Measurements from ENCODE around the gene TACC2.

The TACC2 gene

GRCh38 chr10:122030200-122030552, 41.2 kb downstream of the TACC2 start:
- no peak overlapping the region for H3K27ac Mint-ChIP-seq
- peaks cover 9% of the 10 kb centered on the region for H3K27me3 Mint-ChIP-seq
- H3K36me3 Mint-ChIP-seq (ENCODE audit: low read depth) = no peaks in the 10 kb centered on the region
- no peaks in the 10 kb centered on the region for H3K9me3 Mint-ChIP-seq
- H3K4me3 Mint-ChIP-seq = no peak overlapping the region
- H3K4me1 Mint-ChIP-seq (ENCODE audit: low read depth) = no peaks in the 10 kb centered on the region

- Mint-ChIP-seq H3K9me3 (no peaks in the 10 kb centered on the region), H3K27me3 (peaks cover 15% of the 10 kb centered on the region), H3K4me1 (ENCODE audit: low read depth) (no peaks in the 10 kb centered on the region), H3K36me3 (ENCODE audit: low read depth) (no peaks in the 10 kb centered on the region), H3K27ac (no peak overlapping the region), H3K4me3 (no peak overlapping the region)
Observed at GRCh38 chr10:122033224-122033926, 44.4 kb downstream of the TACC2 start.

- Mint-ChIP-seq H3K27me3 (peaks cover 15% of the 10 kb centered on the region), H3K4me1 (ENCODE audit: low read depth) (no peaks in the 10 kb centered on the region), H3K9me3 (no peaks in the 10 kb centered on the region), H3K27ac (no peak overlapping the region), H3K36me3 (ENCODE audit: low read depth) (no peaks in the 10 kb centered on the region), H3K4me3 (no peak overlapping the region)
Observed at GRCh38 chr10:122034149-122034756, 45.3 kb downstream of the TACC2 start.

GRCh38 chr10:122040786-122041185, 51.8 kb downstream of the TACC2 start:
- H3K4me1 Mint-ChIP-seq (ENCODE audit: low read depth) = no peaks in the 10 kb centered on the region
- no peak overlapping the region for H3K27ac Mint-ChIP-seq
- no peaks in the 10 kb centered on the region for H3K36me3 Mint-ChIP-seq (ENCODE audit: low read depth)
- no peaks in the 10 kb centered on the region for H3K9me3 Mint-ChIP-seq
- H3K27me3 Mint-ChIP-seq = peaks cover 14% of the 10 kb centered on the region
- H3K4me3 Mint-ChIP-seq = no peak overlapping the region

GRCh38 chr10:122042836-122043235, 53.9 kb downstream of the TACC2 start:
- no peaks in the 10 kb centered on the region for H3K4me1 Mint-ChIP-seq (ENCODE audit: low read depth)
- peaks cover 13% of the 10 kb centered on the region for H3K27me3 Mint-ChIP-seq
- no peaks in the 10 kb centered on the region for H3K36me3 Mint-ChIP-seq (ENCODE audit: low read depth)
- no peak overlapping the region for H3K4me3 Mint-ChIP-seq
- no peak overlapping the region for H3K27ac Mint-ChIP-seq
- no peaks in the 10 kb centered on the region for H3K9me3 Mint-ChIP-seq

GRCh38 chr10:122044045-122044661, 55.2 kb downstream of the TACC2 start:
- no peak overlapping the region for H3K27ac Mint-ChIP-seq
- H3K36me3 Mint-ChIP-seq (ENCODE audit: low read depth) = no peaks in the 10 kb centered on the region
- no peak overlapping the region for H3K4me3 Mint-ChIP-seq
- no peaks in the 10 kb centered on the region for H3K9me3 Mint-ChIP-seq
- no peaks in the 10 kb centered on the region for H3K4me1 Mint-ChIP-seq (ENCODE audit: low read depth)
- H3K27me3 Mint-ChIP-seq = peaks cover 14% of the 10 kb centered on the region

- Mint-ChIP-seq H3K4me1 (ENCODE audit: low read depth) (no peaks in the 10 kb centered on the region), H3K27ac (no peak overlapping the region), H3K9me3 (no peaks in the 10 kb centered on the region), H3K27me3 (peaks cover 14% of the 10 kb centered on the region), H3K36me3 (ENCODE audit: low read depth) (no peaks in the 10 kb centered on the region), H3K4me3 (no peak overlapping the region)
Observed at GRCh38 chr10:122044713-122045112, 55.8 kb downstream of the TACC2 start.

- no peaks in the 10 kb centered on the region for H3K9me3 Mint-ChIP-seq
Observed at GRCh38 chr10:122045212-122045611, 56.2 kb downstream of the TACC2 start.

GRCh38 chr10:122047560-122047959, 58.6 kb downstream of the TACC2 start:
- Mint-ChIP-seq H3K9me3 (no peaks in the 10 kb centered on the region), H3K27ac (no peak overlapping the region), H3K4me1 (ENCODE audit: low read depth) (no peaks in the 10 kb centered on the region)

More at GRCh38 chr10:122045212-122045611, 56.2 kb downstream of the TACC2 start:
- peaks cover 14% of the 10 kb centered on the region for H3K27me3 Mint-ChIP-seq
- H3K27ac Mint-ChIP-seq = no peak overlapping the region
- no peaks in the 10 kb centered on the region for H3K4me1 Mint-ChIP-seq (ENCODE audit: low read depth)
- no peaks in the 10 kb centered on the region for H3K36me3 Mint-ChIP-seq (ENCODE audit: low read depth)
- H3K4me3 Mint-ChIP-seq = no peak overlapping the region

GRCh38 chr10:122049076-122049475, 60.1 kb downstream of the TACC2 start:
- peaks cover 14% of the 10 kb centered on the region for H3K27me3 Mint-ChIP-seq
- H3K27ac Mint-ChIP-seq = no peak overlapping the region
- H3K36me3 Mint-ChIP-seq (ENCODE audit: low read depth) = no peaks in the 10 kb centered on the region
- H3K4me3 Mint-ChIP-seq = no peak overlapping the region
- peaks cover 3% of the 10 kb centered on the region for H3K9me3 Mint-ChIP-seq
- H3K4me1 Mint-ChIP-seq (ENCODE audit: low read depth) = no peaks in the 10 kb centered on the region

More at GRCh38 chr10:122047560-122047959, 58.6 kb downstream of the TACC2 start:
- Mint-ChIP-seq H3K36me3 (ENCODE audit: low read depth) (no peaks in the 10 kb centered on the region), H3K4me3 (no peak overlapping the region), H3K27me3 (peaks cover 14% of the 10 kb centered on the region)

- H3K27me3 Mint-ChIP-seq = peaks cover 9% of the 10 kb centered on the region
- H3K9me3 Mint-ChIP-seq = peaks cover 6% of the 10 kb centered on the region
- no peaks in the 10 kb centered on the region for H3K4me1 Mint-ChIP-seq (ENCODE audit: low read depth)
- H3K4me3 Mint-ChIP-seq = no peak overlapping the region
- H3K36me3 Mint-ChIP-seq (ENCODE audit: low read depth) = no peaks in the 10 kb centered on the region
- no peak overlapping the region for H3K27ac Mint-ChIP-seq
Observed at GRCh38 chr10:122050311-122050710, 61.3 kb downstream of the TACC2 start.

GRCh38 chr10:122050811-122051210, 61.8 kb downstream of the TACC2 start:
- H3K27ac Mint-ChIP-seq = no peak overlapping the region
- H3K9me3 Mint-ChIP-seq = peaks cover 7% of the 10 kb centered on the region
- H3K4me1 Mint-ChIP-seq (ENCODE audit: low read depth) = no peaks in the 10 kb centered on the region

GRCh38 chr10:122051609-122052385, 62.8 kb downstream of the TACC2 start:
- Mint-ChIP-seq H3K27me3 (peaks cover 9% of the 10 kb centered on the region), H3K4me3 (no peak overlapping the region), H3K27ac (no peak overlapping the region), H3K9me3 (peaks cover 7% of the 10 kb centered on the region), H3K36me3 (ENCODE audit: low read depth) (no peaks in the 10 kb centered on the region), H3K4me1 (ENCODE audit: low read depth) (no peaks in the 10 kb centered on the region)

More at GRCh38 chr10:122050811-122051210, 61.8 kb downstream of the TACC2 start:
- peaks cover 9% of the 10 kb centered on the region for H3K27me3 Mint-ChIP-seq
- no peak overlapping the region for H3K4me3 Mint-ChIP-seq
- no peaks in the 10 kb centered on the region for H3K36me3 Mint-ChIP-seq (ENCODE audit: low read depth)

- H3K4me1 Mint-ChIP-seq (ENCODE audit: low read depth) = no peaks in the 10 kb centered on the region
- no peak overlapping the region for H3K4me3 Mint-ChIP-seq
- no peak overlapping the region for H3K27ac Mint-ChIP-seq
- H3K27me3 Mint-ChIP-seq = peaks cover 6% of the 10 kb centered on the region
- H3K9me3 Mint-ChIP-seq = peaks cover 7% of the 10 kb centered on the region
- H3K36me3 Mint-ChIP-seq (ENCODE audit: low read depth) = no peaks in the 10 kb centered on the region
Observed at GRCh38 chr10:122052701-122053100, 63.7 kb downstream of the TACC2 start.

GRCh38 chr10:122053314-122053713, 64.4 kb downstream of the TACC2 start:
- Mint-ChIP-seq H3K27ac (no peak overlapping the region), H3K36me3 (ENCODE audit: low read depth) (no peaks in the 10 kb centered on the region), H3K27me3 (peaks cover 3% of the 10 kb centered on the region), H3K4me1 (ENCODE audit: low read depth) (no peaks in the 10 kb centered on the region), H3K4me3 (no peak overlapping the region), H3K9me3 (peaks cover 7% of the 10 kb centered on the region)
